EH (cell line): ENCODE results near the gene CEMP1.

Experiments used
- DNase-seq: peaks from one replicate; pipeline ENCODE4 v3.0.0-alpha.2; 2015; ENCODE audit warnings: low read depth

CEMP1 gene

DNA sequence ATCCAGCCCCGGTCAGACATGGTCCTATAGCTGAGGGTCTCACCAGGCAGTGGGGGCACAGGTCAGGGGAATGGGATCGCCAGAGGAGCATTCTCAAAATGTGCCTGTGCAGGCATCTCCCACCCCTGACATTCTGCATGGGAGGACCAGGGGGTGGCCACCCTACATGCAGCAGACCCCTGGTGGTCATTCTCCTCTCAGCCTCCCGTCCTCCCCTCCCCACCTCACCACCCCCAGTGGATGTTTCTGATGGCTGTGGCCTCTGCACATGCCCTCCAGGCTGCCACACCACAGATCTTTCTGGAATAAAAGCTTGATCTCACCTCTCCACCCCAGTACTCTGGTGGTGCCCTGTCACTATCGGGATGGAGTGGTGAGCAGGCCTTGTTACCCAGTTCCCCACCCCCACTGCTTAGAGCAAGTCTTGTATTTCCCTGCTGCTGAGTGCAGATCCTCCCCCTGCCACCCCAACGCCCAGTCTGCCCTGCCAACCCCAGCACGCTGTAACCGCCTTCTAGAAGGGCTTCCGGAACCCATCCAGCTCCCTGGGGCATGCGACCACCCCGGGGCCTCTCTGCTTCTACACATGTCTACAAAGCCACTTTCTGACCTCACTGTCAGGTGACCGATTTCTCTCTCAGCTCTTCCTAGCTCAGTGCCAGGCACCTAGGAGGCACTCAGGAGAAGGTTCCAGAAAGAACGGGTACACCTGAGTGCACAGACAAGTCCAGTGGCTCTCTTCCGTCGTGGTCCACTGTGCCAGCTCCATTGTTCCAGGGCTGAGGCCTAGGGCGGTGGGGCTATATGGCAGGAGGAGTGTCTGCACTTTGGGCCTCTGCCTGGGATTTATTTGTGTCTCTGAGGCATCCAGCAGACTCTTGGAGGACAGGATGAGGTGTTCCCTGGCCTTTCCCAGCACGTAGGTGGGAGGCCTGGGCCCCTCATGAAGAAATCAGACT, 47.0 kb downstream of the CEMP1 start:
- no peak for DNase-seq

GRCh38 chr16:2482708-2483534, 48.3 kb downstream of the CEMP1 start:
- DNase-seq, result peak; percentile 86

DNA sequence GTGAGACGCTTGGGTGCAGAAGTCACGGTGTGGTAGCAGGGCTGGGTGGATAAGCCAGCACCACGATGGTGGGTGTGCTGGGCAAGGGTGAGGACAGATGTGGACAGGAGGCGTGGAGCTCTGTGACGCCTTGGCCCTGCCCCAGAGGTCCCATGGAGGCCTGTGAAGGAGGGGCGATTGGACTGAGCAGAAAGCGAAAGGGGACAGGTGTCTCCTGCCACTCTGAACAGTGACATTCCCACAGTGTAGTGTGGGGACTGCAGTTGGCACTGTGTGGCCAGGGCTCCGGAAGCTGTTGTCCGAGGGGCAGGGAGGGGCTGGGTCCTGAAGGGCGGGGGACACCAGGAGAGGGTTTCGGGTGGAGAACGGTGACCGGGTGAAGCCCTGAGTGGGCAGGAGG, 49.0 kb downstream of the CEMP1 start:
- no peak for DNase-seq

- DNase-seq, result no peak
Observed at GRCh38 chr16:2481676-2482075, 49.5 kb downstream of the CEMP1 start.

DNA sequence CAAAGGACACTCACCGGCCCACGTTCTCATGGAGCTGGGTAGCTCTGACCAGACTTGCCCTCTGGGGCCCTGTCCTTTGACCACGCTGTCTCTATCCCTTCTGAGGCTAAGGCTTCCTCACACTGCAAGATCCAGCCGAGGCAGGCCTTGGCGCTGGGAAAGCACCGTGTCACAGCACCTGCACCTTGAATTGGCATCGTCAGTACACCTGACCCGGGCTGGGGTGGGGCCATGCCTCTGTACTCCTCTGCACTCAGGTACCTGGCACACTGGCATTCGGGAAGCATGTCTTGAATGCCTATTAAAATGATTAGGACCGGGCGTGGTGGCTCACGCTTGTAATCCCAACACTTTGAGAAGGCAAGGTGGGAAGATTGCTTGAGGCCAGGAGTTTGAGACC, 50.3 kb downstream of the CEMP1 start:
- no peak for DNase-seq
